T-helper 1 cell treated with Interleukin-12 subunit alpha and Interleukin-12 subunit beta and Interleukin-4 antibody, amounts not matched to agents 30 μg/mL and 1 μg/mL, for 36 hours (primary cell): ENCODE measurements around the gene ADRA1B.

ENCODE experiments used
- H3K27ac Mint-ChIP-seq: one replicate; pipeline ENCODE4 v1.8.0; 2021; ENCODE audit warnings: mild to moderate bottlenecking, mixed read lengths
- H3K27me3 Mint-ChIP-seq: one replicate; pipeline ENCODE4 v1.8.0; 2021; ENCODE audit warnings: low read depth, mixed read lengths
- H3K36me3 Mint-ChIP-seq: one replicate; pipeline ENCODE4 v1.8.0; 2021; ENCODE audit warnings: low read depth, mixed read lengths
- H3K4me1 Mint-ChIP-seq: one replicate; pipeline ENCODE4 v1.8.0; 2021; ENCODE audit warnings: low read depth, mixed read lengths
- H3K4me3 Mint-ChIP-seq: one replicate; pipeline ENCODE4 v1.8.0; 2021; ENCODE audit warnings: mild to moderate bottlenecking, moderate library complexity, mixed read lengths
- H3K9me3 Mint-ChIP-seq: one replicate; pipeline ENCODE4 v1.8.0; 2021; ENCODE audit warnings: mixed read lengths

The ADRA1B gene

DNA sequence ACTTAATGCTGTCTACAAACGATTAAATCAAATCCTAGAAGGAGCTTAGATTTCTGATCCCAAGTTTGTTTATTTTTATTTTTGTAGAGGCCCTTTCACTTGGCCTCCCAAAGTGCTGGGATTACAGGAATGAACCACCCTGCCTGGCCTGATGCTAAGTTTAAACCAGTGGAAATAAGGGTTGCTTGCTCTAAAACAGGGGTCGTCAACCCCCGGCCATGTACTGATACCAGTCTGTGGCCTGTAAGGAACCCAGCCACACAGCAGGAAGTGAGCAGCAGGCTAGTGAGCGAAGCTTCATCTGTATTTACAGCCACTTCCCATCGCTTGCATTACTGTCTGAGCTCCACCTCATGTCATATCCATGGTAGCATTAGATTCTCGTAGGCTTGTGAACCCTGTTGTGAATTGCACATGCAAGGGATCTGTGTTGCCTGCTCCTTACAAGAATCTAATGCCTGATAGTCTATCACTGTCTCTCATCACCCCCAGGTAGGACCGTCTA is 104.0 kb downstream of the ADRA1B start:
- Mint-ChIP-seq H3K4me3 (no peak overlapping the region), H3K27ac (no peak overlapping the region), H3K9me3 (no peaks in the 10 kb centered on the region), H3K4me1 (peaks cover 15% of the 10 kb centered on the region), H3K27me3 (no peaks in the 10 kb centered on the region), H3K36me3 (peaks cover 14% of the 10 kb centered on the region)

DNA sequence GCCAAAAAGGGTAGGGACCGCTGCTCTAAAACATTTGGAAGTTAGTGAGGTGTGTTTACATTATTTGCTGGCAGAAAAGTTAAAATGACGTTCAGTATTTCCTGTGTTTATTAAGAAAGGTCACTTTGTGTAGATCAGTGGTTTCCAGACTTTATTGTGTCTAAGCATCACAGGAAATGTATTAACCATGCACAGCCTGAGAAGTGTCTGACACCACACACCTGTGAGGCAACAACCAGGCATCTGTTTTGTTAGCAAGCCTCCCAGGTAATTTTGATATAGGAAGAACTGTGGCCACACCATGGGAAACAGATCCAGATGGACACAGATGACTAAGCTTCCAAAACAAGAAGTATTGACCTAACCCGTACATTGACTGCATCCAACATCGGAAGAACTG is 104.7 kb downstream of the ADRA1B start:
- peaks cover 18% of the 10 kb centered on the region for H3K36me3 Mint-ChIP-seq
- H3K9me3 Mint-ChIP-seq = no peaks in the 10 kb centered on the region
- H3K27ac Mint-ChIP-seq = no peak overlapping the region
- H3K4me3 Mint-ChIP-seq = no peak overlapping the region
- H3K4me1 Mint-ChIP-seq = peaks cover 15% of the 10 kb centered on the region
- no peaks in the 10 kb centered on the region for H3K27me3 Mint-ChIP-seq

DNA sequence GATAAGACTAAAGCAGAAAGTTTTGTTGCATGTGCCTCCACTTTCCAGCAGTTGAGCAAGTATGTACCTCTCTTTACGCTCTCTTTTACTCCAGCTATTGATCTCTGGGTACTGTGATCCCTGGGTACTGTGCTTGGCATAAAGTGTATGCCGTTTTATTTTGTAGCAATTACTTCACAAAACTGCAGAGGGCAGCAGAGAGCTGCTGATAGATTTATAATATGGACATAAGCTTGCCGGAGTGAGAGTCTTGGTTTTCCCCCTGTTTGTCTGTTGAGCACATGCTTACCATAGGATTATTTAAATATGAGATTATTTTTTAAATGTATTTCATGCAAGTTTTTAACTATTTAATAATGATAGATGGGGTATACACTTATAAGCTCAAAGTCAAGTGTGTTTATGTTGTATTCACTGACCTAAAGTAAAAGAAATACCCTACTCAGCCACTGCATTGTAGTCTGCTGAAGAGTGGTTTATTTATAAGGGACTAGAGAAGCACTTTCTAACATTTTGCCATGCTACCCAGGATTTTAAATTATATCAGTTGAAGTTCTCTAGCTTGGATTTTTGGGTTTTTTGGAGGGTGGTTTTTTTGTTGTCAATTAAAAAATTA is 105.7 kb downstream of the ADRA1B start:
- no peak overlapping the region for H3K27ac Mint-ChIP-seq
- H3K36me3 Mint-ChIP-seq = peaks cover 21% of the 10 kb centered on the region

More for the DNA sequence above, 105.7 kb downstream of the ADRA1B start:
- Mint-ChIP-seq H3K27me3 (no peaks in the 10 kb centered on the region), H3K4me1 (peaks cover 15% of the 10 kb centered on the region), H3K9me3 (no peaks in the 10 kb centered on the region), H3K4me3 (no peak overlapping the region)
